NCI-H446 treated with DMSO at 0.1 percent for 48 hours (cell line): Measurements from ENCODE around the gene NCBP2L.
"Not testable (repeated sequence)": the region's sequence is repeated elsewhere in the genome, so short reads cannot be mapped to it uniquely, and the experiment has no call there.

ENCODE experiments used
- DNase-seq: peaks from one replicate; lab custom pipeline; 2025; lab: John Stamatoyannopoulos, UW

Gene NCBP2L

DNA sequence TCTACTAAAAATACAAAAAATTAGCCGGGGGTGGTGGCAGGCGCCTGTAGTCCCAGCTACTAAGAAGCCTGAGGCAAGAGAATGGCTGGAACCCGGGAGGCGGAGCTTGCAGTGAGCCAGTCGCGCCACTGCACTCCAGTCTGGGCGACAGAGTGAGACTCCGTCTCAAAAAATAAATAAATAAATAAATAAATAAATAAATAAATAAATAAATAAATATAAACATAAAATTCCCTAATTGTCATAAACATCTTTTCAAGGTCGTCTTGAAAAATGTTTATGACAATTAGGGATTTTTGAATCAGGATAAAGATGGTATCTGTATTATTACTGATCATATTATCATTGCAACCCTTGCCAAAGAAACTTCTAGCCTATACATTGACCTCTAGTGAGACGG, 32.5 kb downstream of the NCBP2L start:
- DNase-seq = not testable (repeated sequence)

GRCh38 chrX:107818900-107819521, 41.5 kb downstream of the NCBP2L start:
- DNase-seq = no peak

DNA sequence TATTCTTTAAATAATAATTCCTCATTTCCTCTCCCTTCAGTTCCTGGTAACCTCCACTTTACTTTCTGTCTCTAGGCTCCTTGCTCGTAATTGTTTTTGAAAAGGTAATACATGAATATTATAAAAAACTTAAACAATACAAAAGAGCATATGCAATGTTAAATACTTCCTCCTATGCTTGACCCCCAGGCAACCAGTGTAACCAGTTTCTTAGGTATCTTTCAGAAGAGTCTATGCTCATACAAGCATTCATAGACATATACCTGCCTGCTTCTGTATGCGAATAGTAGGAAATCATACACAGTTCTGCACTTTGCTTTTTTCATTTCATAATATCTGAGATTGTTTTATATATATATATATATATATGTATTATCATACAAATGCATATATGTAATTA, 45.5 kb downstream of the NCBP2L start:
- no peak for DNase-seq

DNA sequence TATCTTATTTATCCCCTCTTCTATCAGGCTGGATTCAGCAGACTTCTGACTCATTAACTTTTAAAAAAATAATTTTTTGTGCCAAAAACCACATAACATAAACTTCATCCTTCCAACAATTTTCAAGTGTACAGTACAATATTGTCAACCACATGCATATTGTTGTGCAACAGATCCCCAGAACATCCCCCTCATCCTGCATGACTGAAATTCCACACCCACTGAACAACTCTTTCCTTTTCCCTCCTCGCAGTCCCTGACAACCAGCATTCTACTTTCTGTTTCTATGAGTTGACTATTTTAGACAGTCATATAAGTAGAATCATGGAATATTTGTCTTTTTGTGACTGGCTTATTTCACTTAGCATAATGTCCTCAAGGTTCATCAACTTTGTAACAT, 45.9 kb downstream of the NCBP2L start:
- DNase-seq = no peak

GRCh38 chrX:107825698-107826237, 48.2 kb downstream of the NCBP2L start, which contains the start of gene MID2:
Gene MID2, plus strand, starts transcription at chrX:107825866. Its CDS starts 561 bp downstream, at chrX:107826427.
- no peak for DNase-seq

DNA sequence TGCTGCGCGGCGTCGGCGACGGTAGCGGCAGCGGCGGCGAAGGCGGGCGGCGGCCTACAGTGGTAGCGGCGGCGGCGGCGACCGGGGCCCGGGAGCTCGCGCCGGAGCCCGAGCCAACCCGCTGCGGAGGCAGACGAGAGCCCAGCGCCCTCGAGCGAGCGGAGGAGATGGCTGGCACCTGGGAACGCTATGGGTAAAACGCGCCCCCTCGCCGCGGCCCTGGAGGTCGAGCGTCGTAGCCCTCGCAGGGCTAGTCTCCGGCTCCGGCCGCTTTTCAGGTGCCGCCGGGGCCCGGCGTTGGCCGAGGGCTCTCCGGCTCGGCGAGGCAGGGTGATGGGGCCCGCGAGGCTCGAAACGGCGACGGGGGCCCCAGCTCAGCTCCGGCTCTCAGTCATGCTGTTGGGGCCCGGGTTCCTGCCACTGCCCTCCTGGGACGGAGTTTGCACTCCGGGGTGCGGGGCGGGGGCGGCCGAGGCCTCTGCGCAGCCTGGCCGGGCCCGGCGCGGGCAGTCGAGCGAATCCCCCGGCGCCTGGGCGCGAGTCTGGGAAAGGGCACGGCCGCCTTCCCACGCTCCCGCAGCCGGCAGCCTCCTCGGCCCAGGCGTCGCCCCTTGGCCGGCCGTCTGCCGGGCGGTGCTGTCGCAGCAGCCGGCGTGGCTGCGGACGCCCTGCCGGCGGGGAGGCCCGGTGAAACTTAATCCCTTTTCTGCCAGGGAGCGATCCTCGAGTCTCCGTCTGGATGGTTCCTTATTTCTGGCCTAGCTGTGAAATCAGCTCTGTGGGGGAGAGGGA, 48.9 kb downstream of the NCBP2L start:
- DNase-seq = no peak

- DNase-seq = no peak
Observed at GRCh38 chrX:107827030-107827831, 49.7 kb downstream of the NCBP2L start.

GRCh38 chrX:107827852-107828251, 50.3 kb downstream of the NCBP2L start:
- no peak for DNase-seq

GRCh38 chrX:107829878-107830277, 52.3 kb downstream of the NCBP2L start:
- DNase-seq = no peak

DNA sequence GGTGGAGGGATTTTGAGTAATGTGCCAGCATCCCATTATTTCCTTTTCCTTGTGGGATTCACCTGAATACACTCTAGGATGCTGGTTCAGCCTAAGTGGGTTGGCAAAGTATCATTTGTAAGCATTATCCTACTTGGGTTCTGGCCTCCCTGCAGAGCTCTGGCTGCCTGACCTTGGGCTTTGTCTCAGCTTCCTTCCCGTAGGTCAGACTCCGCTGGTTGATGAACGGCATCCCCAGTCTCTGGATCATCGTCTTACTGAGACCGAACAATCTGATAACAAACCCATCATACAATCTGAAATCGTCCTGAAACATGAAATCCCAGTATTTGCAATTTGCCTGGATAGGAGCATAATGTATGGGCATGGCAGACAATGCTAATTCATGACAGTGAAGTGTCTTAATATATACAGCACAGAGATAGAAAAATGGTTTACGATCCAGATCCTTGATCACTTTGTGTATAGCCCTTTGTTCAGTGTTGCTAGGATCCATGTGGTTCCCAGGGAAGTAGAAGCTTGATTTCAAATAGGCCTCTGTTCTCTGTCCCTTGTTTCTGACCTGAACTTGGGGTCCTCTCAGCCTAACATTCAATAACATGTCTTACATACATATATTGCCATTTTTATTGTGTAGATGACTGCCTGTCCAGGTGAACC, 53.7 kb downstream of the NCBP2L start:
- DNase-seq = no peak

GRCh38 chrX:107834275-107835201, 57.0 kb downstream of the NCBP2L start:
- DNase-seq = no peak

DNA sequence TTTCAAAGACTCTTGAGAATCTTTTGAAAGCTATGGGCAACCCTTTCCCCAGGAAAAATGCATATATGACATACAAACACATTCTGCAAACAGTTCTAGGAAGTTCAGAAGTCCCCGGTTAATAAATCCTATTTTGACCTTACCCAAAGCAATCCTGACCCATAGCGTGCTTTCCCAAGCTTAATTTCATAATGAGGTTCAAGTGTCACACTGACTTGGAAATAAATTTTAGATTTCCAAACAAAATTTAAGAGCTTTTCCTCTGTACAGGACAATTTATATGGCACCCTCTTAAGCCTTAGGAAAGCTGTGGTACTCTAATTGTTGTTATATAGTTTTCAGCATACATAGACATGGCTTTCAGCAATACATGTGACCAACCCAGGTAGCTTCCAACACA, 59.4 kb downstream of the NCBP2L start:
- no peak for DNase-seq

- DNase-seq = no peak
Observed at GRCh38 chrX:107840971-107841370, 63.4 kb downstream of the NCBP2L start.

GRCh38 chrX:107842715-107843400, 65.3 kb downstream of the NCBP2L start:
- no peak for DNase-seq
